GM23248 (cell line): ENCODE data around the gene SMCO2. TPM values are rescaled to one million over a fixed set of nuclear protein-coding genes. Genes with fewer than 3 reads are reported as not detected.
A peak's percentile ranks its signal among the peaks of the same experiment; 100 is the strongest.

ENCODE experiments used
- DNase-seq: peaks from one replicate; pipeline ENCODE4 v3.0.0-alpha.2; 2015
- H2AFZ ChIP-seq: fragments of 200-600 bp; sonication (generic); 2 replicates; pipeline ENCODE4 v1.6.1; 2016; ENCODE audit warnings: antibody characterized with exemption
- H3F3A ChIP-seq: fragments of 200-600 bp; sonication (generic); 2 replicates; pipeline ENCODE4 v1.6.1; 2016; ENCODE audit warnings: mild to moderate bottlenecking, antibody characterized with exemption, mixed run types; ENCODE audit not compliant: insufficient read depth
- H3K27ac ChIP-seq: fragments of 200-600 bp; sonication (generic); 2 replicates; pipeline ENCODE4 v1.5.1; 2016; ENCODE audit warnings: mild to moderate bottlenecking
- H3K27me3 ChIP-seq: fragments of 200-600 bp; sonication (generic); replicated peaks from 2 replicates; pipeline ENCODE4 v1.6.1; 2016; ENCODE audit warnings: mild to moderate bottlenecking; ENCODE audit not compliant: insufficient read depth
- H3K36me3 ChIP-seq: fragments of 200-600 bp; sonication (generic); 2 replicates; pipeline ENCODE4 v1.6.1; 2016; ENCODE audit warnings: low read depth, mild to moderate bottlenecking
- H3K4me1 ChIP-seq: fragments of 200-600 bp; sonication (generic); 2 replicates; pipeline ENCODE4 v1.6.1; 2016; ENCODE audit warnings: mild to moderate bottlenecking; ENCODE audit not compliant: insufficient read depth
- H3K4me2 ChIP-seq: fragments of 200-600 bp; sonication (generic); one replicate; pipeline ENCODE4 v1.6.1; 2016; ENCODE audit warnings: mild to moderate bottlenecking; ENCODE audit not compliant: unreplicated experiment
- H3K4me3 ChIP-seq: fragments of 200-600 bp; sonication (generic); 2 replicates; pipeline ENCODE4 v1.5.1; 2016; ENCODE audit warnings: mild to moderate bottlenecking
- H3K79me2 ChIP-seq: fragments of 200-600 bp; sonication (generic); 2 replicates; pipeline ENCODE4 v1.6.1; 2016; ENCODE audit warnings: mild to moderate bottlenecking; ENCODE audit not compliant: insufficient read depth
- H3K9ac ChIP-seq: fragments of 200-600 bp; sonication (generic); 2 replicates; pipeline ENCODE4 v1.6.1; 2016; ENCODE audit warnings: mild to moderate bottlenecking
- H3K9me2 ChIP-seq: fragments of 200-600 bp; sonication (generic); 2 replicates; pipeline ENCODE4 v1.6.1; 2016; ENCODE audit warnings: mixed run types, mild to moderate bottlenecking, moderate library complexity; ENCODE audit not compliant: insufficient read depth
- H3K9me3 ChIP-seq: fragments of 200-600 bp; sonication (generic); one replicate; pipeline ENCODE4 v1.6.1; 2017; ENCODE audit warnings: low read depth
- H4K20me1 ChIP-seq: fragments of 200-600 bp; sonication (generic); 2 replicates; pipeline ENCODE4 v1.6.0; 2016; ENCODE audit not compliant: insufficient read depth
- EZH2 ChIP-seq: fragments of 200-600 bp; sonication (generic); IDR thresholded peaks from 2 replicates; pipeline ENCODE4 v1.6.1; 2018; ENCODE audit warnings: antibody characterized with exemption, mild to moderate bottlenecking; ENCODE audit not compliant: insufficient read depth, poor library complexity, severe bottlenecking
- EZH2phosphoT487 ChIP-seq: fragments of 200-600 bp; sonication (generic); IDR thresholded peaks from 2 replicates; pipeline ENCODE4 v1.6.1; 2018; ENCODE audit warnings: antibody characterized with exemption, moderate library complexity, mild to moderate bottlenecking, low read depth; ENCODE audit not compliant: insufficient read depth
- WGBS, 2 experiments: methylation state at CpG; one replicate each; pipeline ENCODE4 v1.1.6; 2015 to 2017; ENCODE audit warnings: low lambda C conversion rate in 2 of 2, low coverage in 1 of 2; ENCODE audit errors: missing lambda C conversion rate in 2 of 2; 5-methylcytosine and 5-hydroxymethylcytosine counted together
- in situ Hi-C: fragments of 300-500 bp; cut with MboI; formaldehyde crosslinking; loops from 2 replicates; pipeline ENCODE4 v1.15.0; 2020
- polyA plus RNA-seq: library from polyadenylated mRNA; unstranded; fragments of >200 nt; fragmentation: Nextera tagmentation; extraction: Ambion mirVana; gene quantifications from 2 replicates; pipeline ENCODE4 v1.2.1, GENCODE V29; 2016
- total RNA-seq: library from RNA; depleted of rRNA; stranded (reverse); fragments of >200 nt; shearing (Covaris generic); gene quantifications from 2 replicates; pipeline ENCODE4 v1.2.3, GENCODE V29; 2014

The SMCO2 gene
- total and polyA plus RNA-seq, 2 experiments from 2014 or later: not detected

DNA sequence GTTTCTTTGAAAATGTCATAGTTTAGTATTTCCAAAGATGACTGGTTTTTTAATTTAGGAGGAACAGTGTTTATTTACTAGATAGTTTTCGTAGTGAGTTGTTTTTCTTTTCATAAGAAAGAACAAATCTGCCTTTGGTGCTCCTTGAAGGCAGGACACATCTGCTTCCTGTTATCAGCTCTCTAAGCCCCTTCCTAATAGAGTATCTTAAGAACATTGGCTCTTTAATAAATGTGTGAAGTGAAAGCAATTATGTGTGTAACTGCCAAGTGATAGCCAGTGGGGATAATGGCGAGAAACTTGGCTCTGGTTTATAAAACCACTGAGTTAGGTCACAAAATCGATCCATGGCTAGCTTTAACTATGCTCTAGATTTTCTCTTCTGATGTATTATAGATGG, 54.0 kb downstream of the SMCO2 start:
- in situ Hi-C loops: no loop called here
- Histone ChIP-seq H4K20me1 (no peaks in the 10 kb centered on the region), H3K9me2 (no peaks in the 10 kb centered on the region), H3F3A (peaks cover 13% of the 10 kb centered on the region; the same call in 1 of the 2 replicates), H3K27ac (no peak overlapping the region), H3K4me2 (no peak overlapping the region), H2AFZ (no peak overlapping the region), H3K27me3 (no peaks in the 10 kb centered on the region), H3K9ac (no peak overlapping the region), H3K4me3 (no peak overlapping the region), H3K9me3 (no peaks in the 10 kb centered on the region), H3K79me2 (no peaks in the 10 kb centered on the region), H3K36me3 (no peaks in the 10 kb centered on the region), H3K4me1 (peaks cover 15% of the 10 kb centered on the region)
- no peak for DNase-seq
- 43 to 50% methylated on average over 3 of the region's 3 CpGs for WGBS, 2 experiments
- TF ChIP-seq EZH2 (no peak), EZH2phosphoT487 (no peak)

- peaks cover 13% of the 10 kb centered on the region; the same call in 1 of the 2 replicates for H3F3A ChIP-seq
- H3K4me2 ChIP-seq: no peak overlapping the region
- no peak overlapping the region for H3K4me3 ChIP-seq
- DNase-seq: no peak
- H3K27me3 ChIP-seq: no peaks in the 10 kb centered on the region
- WGBS, 2 experiments: 96 to 99% methylated on average over 6 of the region's 6 CpGs
- H3K9ac ChIP-seq: no peak overlapping the region
- in situ Hi-C loops: no loop called here
- H3K9me2 ChIP-seq: no peaks in the 10 kb centered on the region
- no peaks in the 10 kb centered on the region for H3K36me3 ChIP-seq
- TF ChIP-seq EZH2 (no peak), EZH2phosphoT487 (no peak)
- H3K27ac ChIP-seq: no peak overlapping the region
- H3K79me2 ChIP-seq: no peaks in the 10 kb centered on the region
- H4K20me1 ChIP-seq: no peaks in the 10 kb centered on the region
- no peak overlapping the region for H2AFZ ChIP-seq
- H3K9me3 ChIP-seq: no peaks in the 10 kb centered on the region
- H3K4me1 ChIP-seq: peaks cover 18% of the 10 kb centered on the region
Measured at GRCh38 chr12:27502021-27502435, 55.5 kb downstream of the SMCO2 start.

DNA sequence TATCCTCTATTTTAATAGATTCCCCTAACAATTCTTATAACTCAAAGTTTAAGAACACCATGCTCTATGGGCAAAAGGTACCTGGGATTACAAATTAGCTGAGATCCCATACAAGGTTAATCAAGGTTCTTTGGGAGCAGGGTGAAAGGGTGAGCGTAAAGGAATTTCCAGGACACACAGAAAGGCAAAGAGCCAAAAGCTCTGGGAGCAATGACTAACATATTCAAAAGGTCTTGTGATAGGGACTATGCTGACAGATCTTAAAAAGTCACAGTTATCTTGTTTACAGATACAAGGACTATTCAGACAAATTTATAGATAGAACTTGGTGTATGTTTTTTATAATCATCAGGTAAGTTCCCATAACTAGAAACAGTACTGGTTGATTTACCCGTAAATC, 58.0 kb downstream of the SMCO2 start:
- no peak for TF ChIP-seq EZH2
- TF ChIP-seq EZH2phosphoT487: no peak

GRCh38 chr12:27505109-27505508, 58.6 kb downstream of the SMCO2 start:
- Histone ChIP-seq H3K27me3 (no peaks in the 10 kb centered on the region), H3K36me3 (no peaks in the 10 kb centered on the region), H3K9me3 (no peaks in the 10 kb centered on the region), H2AFZ (peak overlapping the region; percentile 11; the same call in 1 of the 2 replicates), H3K9me2 (no peaks in the 10 kb centered on the region), H3K79me2 (no peaks in the 10 kb centered on the region), H3K4me1 (peaks cover 18% of the 10 kb centered on the region), H3F3A (peaks cover 13% of the 10 kb centered on the region; the same call in 1 of the 2 replicates), H3K4me3 (peak overlapping the region; percentile 23), H4K20me1 (no peaks in the 10 kb centered on the region), H3K9ac (no peak overlapping the region), H3K27ac (peak overlapping the region; percentile 76), H3K4me2 (peak overlapping the region; percentile 73)
- peak; percentile 83 for DNase-seq
- 0 to 2% methylated on average over 2 of the region's 2 CpGs for WGBS, 2 experiments
- TF ChIP-seq EZH2phosphoT487 (no peak), EZH2 (no peak)
- in situ Hi-C loops: no loop called here

More for the DNA sequence above, 58.0 kb downstream of the SMCO2 start:
- H3K9ac ChIP-seq: no peak overlapping the region
- peak overlapping the region; percentile 23 for H3K4me3 ChIP-seq
- peaks cover 18% of the 10 kb centered on the region for H3K4me1 ChIP-seq
- no peaks in the 10 kb centered on the region for H3K9me3 ChIP-seq
- peak overlapping the region; percentile 76 for H3K27ac ChIP-seq
- no peaks in the 10 kb centered on the region for H4K20me1 ChIP-seq
- no peaks in the 10 kb centered on the region for H3K9me2 ChIP-seq
- peak overlapping the region; percentile 73 for H3K4me2 ChIP-seq
- no peaks in the 10 kb centered on the region for H3K36me3 ChIP-seq
- peaks cover 13% of the 10 kb centered on the region; the same call in 1 of the 2 replicates for H3F3A ChIP-seq
- no peaks in the 10 kb centered on the region for H3K79me2 ChIP-seq
- peak; percentile 66 for DNase-seq
- in situ Hi-C loops: no loop called here
- WGBS, 2 experiments: 58 to 68% methylated on average over 2 of the region's 2 CpGs
- no peak overlapping the region for H2AFZ ChIP-seq
- no peaks in the 10 kb centered on the region for H3K27me3 ChIP-seq

DNA sequence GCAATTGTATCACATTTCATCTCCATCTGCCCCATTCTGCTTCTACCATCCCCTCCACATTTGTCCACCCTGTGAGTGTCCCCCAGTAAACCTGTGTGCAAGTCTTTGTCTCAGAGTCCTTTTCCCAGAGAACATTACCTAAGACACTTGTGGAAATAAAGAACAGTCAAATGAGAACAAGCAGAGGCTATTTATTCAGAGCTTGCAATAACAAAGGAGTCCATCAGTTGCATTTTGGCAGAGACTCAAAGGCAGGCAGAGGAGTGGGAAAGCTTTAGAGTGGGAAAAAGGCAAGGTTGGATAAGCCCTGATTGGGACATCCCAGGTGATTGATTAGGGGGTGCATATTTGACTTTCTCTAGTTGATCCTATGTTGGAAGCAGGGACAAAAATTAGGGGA, 59.2 kb downstream of the SMCO2 start:
- DNase-seq: no peak
- in situ Hi-C loops: no loop called here
- no peaks in the 10 kb centered on the region for H3K9me3 ChIP-seq
- no peak overlapping the region for H3K9ac ChIP-seq
- H3K36me3 ChIP-seq: no peaks in the 10 kb centered on the region
- no peaks in the 10 kb centered on the region for H4K20me1 ChIP-seq
- no peaks in the 10 kb centered on the region for H3K9me2 ChIP-seq
- no peak overlapping the region for H3K4me3 ChIP-seq
- TF ChIP-seq EZH2 (no peak), EZH2phosphoT487 (no peak)
- H3F3A ChIP-seq: peaks cover 13% of the 10 kb centered on the region; the same call in 1 of the 2 replicates
- H3K79me2 ChIP-seq: no peaks in the 10 kb centered on the region
- no peak overlapping the region for H2AFZ ChIP-seq
- no peak overlapping the region for H3K27ac ChIP-seq
- peak overlapping the region; percentile 73 for H3K4me2 ChIP-seq
- peaks cover 18% of the 10 kb centered on the region for H3K4me1 ChIP-seq
- H3K27me3 ChIP-seq: no peaks in the 10 kb centered on the region
